Karpas-422 (cell line): Measurements from ENCODE around the gene SIRT4. TPM values are rescaled to one million over a fixed set of nuclear protein-coding genes. Genes with fewer than 3 reads are reported as not detected.

Experiments
- small RNA-seq: library from RNA; depleted of rRNA; stranded (forward); fragments of <200 nt; gene quantifications from one replicate; pipeline ENCODE3, GENCODE V24; 2014
- total RNA-seq: library from RNA; depleted of rRNA; stranded (reverse); fragments of >200 nt; shearing (Covaris generic); gene quantifications from 2 replicates; pipeline ENCODE4 v1.2.3, GENCODE V29; 2014; ENCODE audit warnings: low replicate concordance; rRNA removed

The SIRT4 gene
- total RNA-seq, 1 experiment from 2014 or later = 0.67 TPM

Small RNAs within 50 kb of the gene (small RNA-seq; reads per million reads assigned to genes)
- gene RNU4-1 = 2,377 reads per million, percentile 100 among the genes with 10 or more reads in this experiment
- gene RNU4-2 = 587 reads per million, percentile 100 among the genes with 10 or more reads in this experiment
- gene RNU6-1088P = not detected

Other genes with a start within 250 kb of the SIRT4 start
- 18.9 and 29.4 TPM in 2 replicates for gene RAB35, start 185.6 kb upstream of the SIRT4 start, total RNA-seq
- gene GCN1, start 107.6 kb upstream of the SIRT4 start, total RNA-seq = 53.6 and 75.2 TPM in 2 replicates
- gene RPLP0, start 101.2 kb upstream of the SIRT4 start, total RNA-seq = 4,777 and 6,150 TPM in 2 replicates
- gene PXN, start 36.6 kb upstream of the SIRT4 start, total RNA-seq = 1.9 and 2.5 TPM in 2 replicates
- under 0.01 TPM in 2 replicates for gene RNU4-2, start 10.4 kb upstream of the SIRT4 start, total RNA-seq
- gene RNU4-1, start 9.1 kb upstream of the SIRT4 start, total RNA-seq = under 0.01 TPM in 2 replicates
- gene PLA2G1B, start 25.5 kb downstream of the SIRT4 start, total RNA-seq = not detected in 2 replicates
- gene MSI1, start 66.8 kb downstream of the SIRT4 start, total RNA-seq = not detected in 2 replicates
- 542 and 565 TPM in 2 replicates for gene COX6A1, start 135.8 kb downstream of the SIRT4 start, total RNA-seq
- 15.6 and 26.1 TPM in 2 replicates for gene TRIAP1, start 144.1 kb downstream of the SIRT4 start, total RNA-seq
- gene GATC, start 144.1 kb downstream of the SIRT4 start, total RNA-seq = 18.7 and 21.9 TPM in 2 replicates
- 158 and 213 TPM in 2 replicates for gene SRSF9, start 167.4 kb downstream of the SIRT4 start, total RNA-seq
- 237 and 308 TPM in 2 replicates for gene DYNLL1, start 193.8 kb downstream of the SIRT4 start, total RNA-seq
- 26.3 and 31.5 TPM in 2 replicates for gene COQ5, start 226.8 kb downstream of the SIRT4 start, total RNA-seq
- gene RNF10, start 232.0 kb downstream of the SIRT4 start, total RNA-seq = 59.8 and 65.5 TPM in 2 replicates